ENCODE results near the gene NOP16.

NOP16 gene

DNA sequence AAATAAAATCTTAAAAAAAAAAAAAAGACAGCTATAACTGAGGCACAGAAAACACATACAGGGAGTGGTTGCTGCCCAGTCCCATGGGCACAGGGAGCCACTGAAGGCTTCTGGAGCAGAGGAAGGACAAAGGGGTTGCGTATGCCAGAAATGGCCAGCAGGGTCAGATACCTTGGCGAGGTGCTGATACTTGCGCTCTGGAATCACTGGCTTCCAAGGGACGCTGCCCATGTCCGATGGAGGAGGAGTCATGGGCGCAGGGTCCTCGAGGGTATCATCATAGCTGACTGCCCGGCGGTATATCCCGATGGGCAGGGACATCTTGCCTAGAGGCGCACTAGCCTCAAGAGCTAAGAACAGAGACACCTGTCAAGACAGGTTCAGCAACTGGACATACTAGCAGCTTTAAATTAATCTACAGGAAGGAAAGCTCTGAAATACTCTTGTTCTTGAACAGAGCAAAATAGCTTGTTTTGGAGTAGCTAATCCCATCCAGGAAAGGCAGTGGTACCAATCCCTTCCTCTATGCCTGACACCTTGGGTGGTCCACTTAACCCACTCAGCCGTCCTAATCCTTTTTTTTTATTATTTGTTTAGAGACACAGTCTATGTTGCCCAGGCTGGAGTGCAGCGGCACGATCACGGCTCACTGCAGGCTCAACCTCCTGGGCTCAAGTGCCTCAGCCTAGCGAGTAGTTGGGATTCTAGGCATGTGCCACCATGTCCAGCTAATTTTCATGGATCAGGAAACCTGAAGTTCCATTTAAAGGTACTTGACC lies 32.8 kb downstream of the NOP16 start:
- DNase-seq = no peak

GRCh38 chr5:176353533-176353932 lies 34.9 kb downstream of the NOP16 start:
- no peak for DNase-seq

DNA sequence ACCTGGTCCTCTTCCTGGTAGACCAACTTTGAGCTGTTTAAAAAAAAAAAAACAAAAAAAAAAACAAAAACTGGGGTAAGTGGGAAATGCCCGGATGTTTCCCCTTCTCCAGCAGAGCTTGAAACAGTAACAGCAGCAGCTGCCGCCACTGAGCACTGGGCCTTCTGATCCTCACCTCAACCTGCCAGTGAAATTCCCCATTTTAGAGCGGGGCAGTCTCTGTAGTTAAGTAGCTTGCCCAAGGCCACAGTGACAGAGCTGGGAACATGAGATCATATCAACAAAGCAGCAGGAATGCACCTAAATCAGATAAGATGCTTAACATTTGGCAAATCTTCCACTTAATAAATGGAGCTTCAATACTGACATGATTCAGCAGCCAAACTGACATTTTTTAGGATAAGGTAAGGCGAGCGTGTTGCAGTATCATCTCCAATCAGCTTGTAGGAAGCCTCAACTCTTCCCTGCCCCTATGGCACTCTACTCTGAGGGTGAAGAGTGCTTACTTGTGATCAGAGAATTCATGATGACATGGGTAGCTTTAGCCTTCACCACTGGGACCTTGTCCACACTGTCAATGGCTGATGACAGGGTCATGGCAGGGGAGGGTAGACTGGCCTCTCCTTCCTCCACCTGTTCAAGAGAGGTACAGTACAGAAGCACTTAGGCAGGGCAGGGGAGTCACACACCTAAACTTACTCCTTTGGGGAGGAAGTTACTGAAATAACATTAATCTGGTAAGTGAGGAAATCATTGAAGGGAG lies 36.1 kb downstream of the NOP16 start:
- no peak for DNase-seq

- DNase-seq = no peak
Observed at GRCh38 chr5:176350416-176350815, 38.0 kb downstream of the NOP16 start.

DNA sequence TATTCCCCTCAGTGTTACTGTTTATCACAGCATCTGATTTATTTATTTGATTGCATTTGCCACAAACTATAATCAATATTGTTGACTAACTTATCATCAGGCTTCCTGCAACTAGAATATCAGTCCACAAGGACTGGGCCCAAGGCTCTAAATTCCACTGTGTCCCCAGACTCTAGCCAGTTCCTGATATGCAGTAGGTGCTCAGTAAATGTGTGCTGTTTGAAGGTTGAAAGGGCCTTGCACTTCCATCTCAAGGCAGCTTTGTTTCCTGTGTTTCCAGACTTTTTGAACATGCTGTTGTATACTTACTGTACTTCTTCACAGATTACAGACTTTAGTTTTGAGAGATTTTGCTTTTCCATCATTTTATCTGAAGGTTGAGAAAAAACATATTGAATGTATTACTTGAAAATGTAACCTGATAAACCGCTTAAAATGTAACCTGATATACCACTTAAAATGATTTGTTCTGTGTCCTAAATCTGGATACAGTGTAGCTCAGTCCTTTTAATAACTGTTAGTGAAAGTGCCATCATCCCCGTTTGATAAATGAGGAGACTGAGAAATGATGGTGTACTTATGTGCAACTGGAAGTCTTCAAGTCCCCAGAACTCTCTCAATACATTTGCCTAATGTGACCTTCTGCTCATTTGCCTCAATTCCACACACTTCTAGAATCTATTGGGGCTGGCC lies 45.5 kb downstream of the NOP16 start:
- DNase-seq = no peak

- no peak for DNase-seq
Observed at GRCh38 chr5:176342158-176342483, 46.3 kb downstream of the NOP16 start.

DNA sequence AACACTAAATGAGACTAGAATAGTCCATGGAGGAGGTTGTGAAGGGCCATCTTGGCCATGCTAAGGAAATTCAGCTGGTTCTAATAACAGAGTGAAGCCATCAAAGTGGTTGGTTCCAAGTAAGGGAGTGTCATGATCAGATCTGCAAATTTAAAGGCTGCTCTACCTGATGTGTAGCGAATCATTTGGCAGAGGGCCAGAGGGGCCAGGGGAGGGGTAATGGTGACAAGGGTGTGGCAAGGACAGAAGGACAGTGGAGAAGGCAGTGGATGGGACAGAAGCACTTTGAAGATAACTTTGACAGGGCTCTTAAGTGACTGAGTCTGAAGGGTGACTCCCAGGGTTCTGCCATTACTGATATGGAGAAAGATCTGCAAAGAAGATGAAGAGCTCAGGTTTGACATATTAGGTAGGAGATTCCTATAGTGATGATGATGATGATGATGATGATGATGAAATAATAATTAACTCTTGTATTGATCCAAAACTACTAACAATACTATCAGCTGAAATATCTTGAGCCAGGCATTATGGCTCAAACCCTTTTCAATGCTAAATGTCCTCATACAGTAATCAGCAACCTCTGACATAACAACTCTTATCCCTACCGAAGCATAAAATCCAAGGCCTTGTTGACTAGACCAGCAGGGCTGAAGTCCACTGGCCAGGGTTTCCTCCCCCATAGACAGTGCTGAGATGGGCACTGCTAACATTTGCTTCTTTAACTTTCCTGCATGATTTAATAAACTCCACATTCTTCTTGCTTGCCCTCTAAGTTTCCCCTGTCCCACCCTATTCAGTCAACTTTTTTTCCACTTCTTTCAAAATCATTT lies 46.9 kb downstream of the NOP16 start:
- DNase-seq = no peak

DNA sequence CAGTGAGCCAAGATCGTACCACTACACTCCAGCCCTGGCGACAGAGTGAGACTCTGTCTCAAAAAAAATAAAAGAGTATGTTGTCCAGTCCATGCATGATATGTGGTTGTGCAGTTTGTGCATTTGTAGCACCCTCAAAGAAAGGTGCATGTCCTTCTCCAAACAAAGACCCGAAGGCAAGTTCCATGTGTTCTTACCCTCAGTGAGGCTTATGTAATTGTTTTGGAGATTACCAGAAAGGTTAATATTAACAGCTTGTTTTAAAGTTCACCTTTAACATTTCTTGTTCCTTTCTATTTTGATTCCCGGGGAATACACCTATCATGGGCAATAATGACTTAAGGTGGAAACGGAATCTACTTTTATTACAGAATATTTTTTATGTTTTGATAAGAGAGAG lies 49.1 kb downstream of the NOP16 start:
- DNase-seq = no peak

DNA sequence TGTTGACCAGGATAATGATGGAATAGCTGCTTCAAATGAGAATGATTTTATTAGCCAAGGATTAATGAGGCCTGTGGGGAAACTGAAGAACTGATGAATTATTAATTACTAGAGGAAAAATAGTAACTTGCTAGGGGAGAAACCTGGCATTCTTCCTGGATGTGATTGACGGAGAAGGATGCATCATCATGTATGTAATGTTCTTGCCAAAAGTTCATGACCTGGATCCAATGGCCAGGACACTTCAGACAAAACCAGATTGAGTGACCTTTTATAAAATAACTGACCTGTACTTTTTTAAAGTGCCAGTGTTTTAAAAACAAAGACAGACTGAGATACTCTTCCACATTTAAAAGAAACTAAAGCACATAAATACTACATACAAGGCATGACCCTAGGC lies 50.5 kb downstream of the NOP16 start:
- no peak for DNase-seq

GRCh38 chr5:176334031-176334770 lies 54.2 kb downstream of the NOP16 start:
- no peak for DNase-seq
